Adipocyte (in vitro differentiated cells): ENCODE measurements around the gene NFRKB.

Experiments
- DNase-seq: peaks from one replicate; pipeline ENCODE4 v3.0.0-alpha.2; 2015; ENCODE audit warnings: low read depth
- H3K27me3 ChIP-seq: replicated peaks from 2 replicates; pipeline ENCODE4 v1.7.0; 2013; ENCODE audit warnings: mild to moderate bottlenecking, low read length, moderate library complexity; ENCODE audit not compliant: control insufficient read depth, insufficient read depth
- H3K36me3 ChIP-seq: 2 replicates; pipeline ENCODE4 v1.7.0; 2013; ENCODE audit warnings: low read length, mild to moderate bottlenecking, moderate library complexity; ENCODE audit not compliant: control insufficient read depth, insufficient read depth, severe bottlenecking
- H3K4me1 ChIP-seq: 2 replicates; pipeline ENCODE4 v1.7.0; 2013; ENCODE audit warnings: mild to moderate bottlenecking, low read length, moderate library complexity; ENCODE audit not compliant: control insufficient read depth, insufficient read depth
- H3K4me3 ChIP-seq: 2 replicates; pipeline ENCODE4 v1.7.0; 2013; ENCODE audit warnings: mild to moderate bottlenecking, low read length, moderate library complexity
- H3K9ac ChIP-seq: 2 replicates; pipeline ENCODE4 v1.7.0; 2013; ENCODE audit warnings: mild to moderate bottlenecking, low read length, moderate library complexity
- H3K9me3 ChIP-seq: 2 replicates; pipeline ENCODE4 v1.7.0; 2013; ENCODE audit warnings: mild to moderate bottlenecking, low read length, moderate library complexity; ENCODE audit not compliant: control insufficient read depth

Gene NFRKB

GRCh38 chr11:129930296-129930695, 34.9 kb upstream of the NFRKB start:
- Histone ChIP-seq H3K9ac (no peak overlapping the region), H3K27me3 (no peaks in the 10 kb centered on the region), H3K9me3 (no peaks in the 10 kb centered on the region), H3K36me3 (peaks cover 8% of the 10 kb centered on the region), H3K4me3 (no peak overlapping the region), H3K4me1 (peaks cover 8% of the 10 kb centered on the region)
- DNase-seq: no peak

- DNase-seq: no peak
- Histone ChIP-seq H3K9ac (no peak overlapping the region), H3K27me3 (no peaks in the 10 kb centered on the region), H3K4me1 (peaks cover 8% of the 10 kb centered on the region), H3K4me3 (no peak overlapping the region), H3K9me3 (no peaks in the 10 kb centered on the region), H3K36me3 (peaks cover 8% of the 10 kb centered on the region)
These were observed 34.3 kb upstream of the NFRKB start for GRCh38 chr11:129929721-129930120.

GRCh38 chr11:129928923-129929692, 33.7 kb upstream of the NFRKB start:
- no peaks in the 10 kb centered on the region for H3K9me3 ChIP-seq
- H3K9ac ChIP-seq: no peak overlapping the region
- H3K4me3 ChIP-seq: no peak overlapping the region
- H3K27me3 ChIP-seq: no peaks in the 10 kb centered on the region
- DNase-seq: no peak
- peaks cover 13% of the 10 kb centered on the region for H3K36me3 ChIP-seq
- peaks cover 8% of the 10 kb centered on the region for H3K4me1 ChIP-seq

GRCh38 chr11:129922674-129923073, 27.3 kb upstream of the NFRKB start:
- Histone ChIP-seq H3K9me3 (no peaks in the 10 kb centered on the region), H3K36me3 (peaks cover 25% of the 10 kb centered on the region), H3K9ac (no peak overlapping the region), H3K27me3 (no peaks in the 10 kb centered on the region), H3K4me3 (no peak overlapping the region), H3K4me1 (no peaks in the 10 kb centered on the region)
- no peak for DNase-seq

GRCh38 chr11:129918361-129918760, 23.0 kb upstream of the NFRKB start:
- Histone ChIP-seq H3K4me3 (no peak overlapping the region), H3K9me3 (no peaks in the 10 kb centered on the region), H3K4me1 (no peaks in the 10 kb centered on the region), H3K27me3 (no peaks in the 10 kb centered on the region), H3K9ac (no peak overlapping the region), H3K36me3 (peaks cover 50% of the 10 kb centered on the region)
- no peak for DNase-seq

- Histone ChIP-seq H3K4me1 (no peaks in the 10 kb centered on the region), H3K36me3 (peaks cover 46% of the 10 kb centered on the region), H3K9me3 (no peaks in the 10 kb centered on the region), H3K9ac (no peak overlapping the region), H3K27me3 (no peaks in the 10 kb centered on the region), H3K4me3 (no peak overlapping the region)
- DNase-seq: no peak
These were observed 21.9 kb upstream of the NFRKB start for GRCh38 chr11:129917231-129917630.

GRCh38 chr11:129911298-129911697, 15.9 kb upstream of the NFRKB start:
- Histone ChIP-seq H3K27me3 (no peaks in the 10 kb centered on the region), H3K9ac (no peak overlapping the region), H3K36me3 (peaks cover 52% of the 10 kb centered on the region), H3K4me1 (no peaks in the 10 kb centered on the region), H3K4me3 (no peak overlapping the region), H3K9me3 (no peaks in the 10 kb centered on the region)
- no peak for DNase-seq

GRCh38 chr11:129910360-129910759, 15.0 kb upstream of the NFRKB start:
- H3K36me3 ChIP-seq: peaks cover 52% of the 10 kb centered on the region
- no peaks in the 10 kb centered on the region for H3K4me1 ChIP-seq
- no peak overlapping the region for H3K4me3 ChIP-seq
- DNase-seq: no peak
- no peaks in the 10 kb centered on the region for H3K9me3 ChIP-seq
- H3K9ac ChIP-seq: no peak overlapping the region
- no peaks in the 10 kb centered on the region for H3K27me3 ChIP-seq

GRCh38 chr11:129905402-129905801, 10.0 kb upstream of the NFRKB start:
- no peak for DNase-seq
- H3K4me1 ChIP-seq: no peaks in the 10 kb centered on the region
- H3K9ac ChIP-seq: no peak overlapping the region
- peaks cover 47% of the 10 kb centered on the region for H3K36me3 ChIP-seq
- H3K4me3 ChIP-seq: no peak overlapping the region
- no peaks in the 10 kb centered on the region for H3K27me3 ChIP-seq
- no peaks in the 10 kb centered on the region for H3K9me3 ChIP-seq

GRCh38 chr11:129896062-129896461, 684 bp upstream of the NFRKB start:
- DNase-seq: no peak
- Histone ChIP-seq H3K4me3 (peak overlapping the region; percentile 89), H3K9me3 (no peaks in the 10 kb centered on the region), H3K36me3 (peaks cover 20% of the 10 kb centered on the region), H3K4me1 (peaks cover 10% of the 10 kb centered on the region), H3K27me3 (no peaks in the 10 kb centered on the region), H3K9ac (peak overlapping the region; percentile 86)

GRCh38 chr11:129894278-129895125, 876 bp downstream of the NFRKB start:
- Histone ChIP-seq H3K36me3 (peaks cover 31% of the 10 kb centered on the region), H3K27me3 (no peaks in the 10 kb centered on the region), H3K4me3 (peak overlapping the region; percentile 89), H3K4me1 (peaks cover 10% of the 10 kb centered on the region), H3K9me3 (no peaks in the 10 kb centered on the region), H3K9ac (peak overlapping the region; percentile 86)
- no peak for DNase-seq
